CD4-positive, alpha-beta T cell (primary cell): ENCODE measurements around the gene OAT. TPM values are rescaled to one million over a fixed set of nuclear protein-coding genes. Genes with fewer than 3 reads are reported as not detected.
"Not testable (repeated sequence)": the region's sequence is repeated elsewhere in the genome, so short reads cannot be mapped to it uniquely, and the experiment has no call there.

Experiments used
- ATAC-seq: fragments of 200-7000 bp; cut with Tn5 transposase; one replicate; pipeline ENCODE4 v1.10.0; 2022; ENCODE audit warnings: mild to moderate bottlenecking; ENCODE audit not compliant: poor library complexity
- CTCF ChIA-PET: fragments of 350-600 bp; sonication (Branson Sonifier 250); formaldehyde crosslinking; loops from one replicate; lab custom pipeline; 2021; ENCODE audit warnings: antibody characterized with exemption, inconsistent platforms; lab: Charles Lee
- POLR2A ChIA-PET: fragments of 350-600 bp; sonication (Branson Sonifier 250); formaldehyde crosslinking; loops from one replicate; lab custom pipeline; 2021; ENCODE audit warnings: antibody characterized with exemption, inconsistent platforms; lab: Charles Lee
- DNase-seq, 14 experiments: peaks; one replicate each; pipeline ENCODE4 v3.0.0-alpha.2; 2013 to 2020; ENCODE audit warnings: mixed read lengths in 2 of 14
- H3K27ac ChIP-seq, 2 donors: one replicate each; pipeline versions ENCODE4 v1.5.1 to v1.7.0; 2013; ENCODE audit warnings: low read length in 2 of 2, low read depth in 1 of 2, mild to moderate bottlenecking in 1 of 2
- H3K27me3 ChIP-seq, 2 experiments: 1 replicate in 1 of 2; 2 replicates in 1 of 2; pipeline versions ENCODE4 v1.6.1 to v1.7.0; 2013; ENCODE audit warnings: low read length in 2 of 2, control low read depth in 1 of 2, mild to moderate bottlenecking in 1 of 2, moderate library complexity in 1 of 2; ENCODE audit not compliant: insufficient read depth in 2 of 2, control insufficient read depth in 1 of 2
- H3K36me3 ChIP-seq: one replicate; pipeline ENCODE4 v1.6.1; 2013; ENCODE audit warnings: low read length, control low read depth; ENCODE audit not compliant: insufficient read depth
- H3K4me1 ChIP-seq: one replicate; pipeline ENCODE4 v1.6.1; 2013; ENCODE audit warnings: low read length, control low read depth; ENCODE audit not compliant: insufficient read depth
- H3K4me3 ChIP-seq: one replicate; pipeline ENCODE4 v1.5.1; 2013; ENCODE audit warnings: mild to moderate bottlenecking, low read length, moderate library complexity
- H3K9me3 ChIP-seq, 2 experiments: 1 replicate in 1 of 2; 2 replicates in 1 of 2; pipeline versions ENCODE4 v1.6.1 to v1.7.0; 2013; ENCODE audit warnings: low read length in 2 of 2, mild to moderate bottlenecking in 2 of 2, control low read depth in 1 of 2, moderate library complexity in 1 of 2; ENCODE audit not compliant: control insufficient read depth in 1 of 2, insufficient read depth in 1 of 2
- H3K27ac Mint-ChIP-seq: one replicate; pipeline ENCODE4 v1.8.0; 2020; ENCODE audit warnings: mixed read lengths
- H3K27me3 Mint-ChIP-seq: one replicate; pipeline ENCODE4 v1.8.0; 2021; ENCODE audit warnings: mixed read lengths
- H3K36me3 Mint-ChIP-seq: one replicate; pipeline ENCODE4 v1.8.0; 2021; ENCODE audit warnings: low read depth, mixed read lengths
- H3K4me1 Mint-ChIP-seq: one replicate; pipeline ENCODE4 v1.8.0; 2021; ENCODE audit warnings: low read depth, mixed read lengths
- H3K4me3 Mint-ChIP-seq: one replicate; pipeline ENCODE4 v1.8.0; 2020; ENCODE audit warnings: mild to moderate bottlenecking, mixed read lengths
- H3K9me3 Mint-ChIP-seq: one replicate; pipeline ENCODE4 v1.8.0; 2020; ENCODE audit warnings: mixed read lengths
- intact Hi-C, 2 experiments: fragments of 100-400 bp; cut with DNase I in 1 of 2; cut with micrococcal nuclease in 1 of 2; formaldehyde crosslinking; loops; one replicate each; pipeline versions ENCODE4 v1.15.1 to v1.9.0; 2023 to 2025; cut with DNase I, micrococcal nuclease
- total RNA-seq, 174 experiments: library from RNA in 2 of 174; stranded (reverse) in 2 of 174; gene quantifications; one replicate each; pipeline ENCODE4 v1.2.3 and lab custom pipeline; 2021 to 2026
- TF ChIP-seq, protein P1 (sequence below): fragments of 200-600 bp; IDR thresholded peaks from one replicate; pipeline ENCODE4 v1.8.0; 2022; ENCODE audit warnings: antibody characterized with exemption, mild to moderate bottlenecking

The OAT gene
- total RNA-seq, 2 experiments from 2014 or later: 48.5 to 54.9 TPM

GRCh38 chr10:124372899-124373298 is 45.8 kb downstream of the OAT start:
- CTCF ChIA-PET: interaction anchor here (0.8 kb wide), 1 partner anchor 16 kb away, joined by 3 read pairs; no protein-coding TSS in a partner anchor
- Histone ChIP-seq H3K4me3 (no peak overlapping the region), H3K9me3 (no peaks in the 10 kb centered on the region), H3K27ac (no peak overlapping the region), H3K36me3 (no peaks in the 10 kb centered on the region), H3K27me3 (peaks cover 7 to 8% of the 10 kb centered on the region in 2 experiments), H3K4me1 (no peaks in the 10 kb centered on the region)
- DNase-seq: no peak
- POLR2A ChIA-PET: no interaction called here
- Mint-ChIP-seq H3K4me3 (no peak overlapping the region), H3K27me3 (peaks cover 46% of the 10 kb centered on the region), H3K4me1 (no peaks in the 10 kb centered on the region), H3K36me3 (no peaks in the 10 kb centered on the region), H3K9me3 (no peaks in the 10 kb centered on the region), H3K27ac (no peak overlapping the region)
- intact Hi-C loops: no loop called here
- no peak for ATAC-seq
- TF ChIP-seq, protein P1, sequence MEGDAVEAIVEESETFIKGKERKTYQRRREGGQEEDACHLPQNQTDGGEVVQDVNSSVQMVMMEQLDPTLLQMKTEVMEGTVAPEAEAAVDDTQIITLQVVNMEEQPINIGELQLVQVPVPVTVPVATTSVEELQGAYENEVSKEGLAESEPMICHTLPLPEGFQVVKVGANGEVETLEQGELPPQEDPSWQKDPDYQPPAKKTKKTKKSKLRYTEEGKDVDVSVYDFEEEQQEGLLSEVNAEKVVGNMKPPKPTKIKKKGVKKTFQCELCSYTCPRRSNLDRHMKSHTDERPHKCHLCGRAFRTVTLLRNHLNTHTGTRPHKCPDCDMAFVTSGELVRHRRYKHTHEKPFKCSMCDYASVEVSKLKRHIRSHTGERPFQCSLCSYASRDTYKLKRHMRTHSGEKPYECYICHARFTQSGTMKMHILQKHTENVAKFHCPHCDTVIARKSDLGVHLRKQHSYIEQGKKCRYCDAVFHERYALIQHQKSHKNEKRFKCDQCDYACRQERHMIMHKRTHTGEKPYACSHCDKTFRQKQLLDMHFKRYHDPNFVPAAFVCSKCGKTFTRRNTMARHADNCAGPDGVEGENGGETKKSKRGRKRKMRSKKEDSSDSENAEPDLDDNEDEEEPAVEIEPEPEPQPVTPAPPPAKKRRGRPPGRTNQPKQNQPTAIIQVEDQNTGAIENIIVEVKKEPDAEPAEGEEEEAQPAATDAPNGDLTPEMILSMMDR: no peak

GRCh38 chr10:124370426-124370825 is 48.3 kb downstream of the OAT start:
- no peaks in the 10 kb centered on the region for H3K4me1 Mint-ChIP-seq
- no peaks in the 10 kb centered on the region for H3K36me3 ChIP-seq
- no peaks in the 10 kb centered on the region for H3K36me3 Mint-ChIP-seq
- H3K27me3 Mint-ChIP-seq: peaks cover 29% of the 10 kb centered on the region
- no peak overlapping the region for H3K27ac ChIP-seq
- ATAC-seq (no peak), DNase-seq (no peak)
- no peaks in the 10 kb centered on the region for H3K9me3 ChIP-seq
- TF ChIP-seq, protein P1: no peak
- peaks cover 7 to 9% of the 10 kb centered on the region in 2 experiments for H3K27me3 ChIP-seq
- H3K4me3 Mint-ChIP-seq: no peak overlapping the region
- intact Hi-C loops: no loop called here
- H3K4me3 ChIP-seq: no peak overlapping the region
- no peak overlapping the region for H3K27ac Mint-ChIP-seq
- H3K9me3 Mint-ChIP-seq: no peaks in the 10 kb centered on the region
- POLR2A ChIA-PET: no interaction called here
- no peaks in the 10 kb centered on the region for H3K4me1 ChIP-seq
- CTCF ChIA-PET: no interaction called here

DNA sequence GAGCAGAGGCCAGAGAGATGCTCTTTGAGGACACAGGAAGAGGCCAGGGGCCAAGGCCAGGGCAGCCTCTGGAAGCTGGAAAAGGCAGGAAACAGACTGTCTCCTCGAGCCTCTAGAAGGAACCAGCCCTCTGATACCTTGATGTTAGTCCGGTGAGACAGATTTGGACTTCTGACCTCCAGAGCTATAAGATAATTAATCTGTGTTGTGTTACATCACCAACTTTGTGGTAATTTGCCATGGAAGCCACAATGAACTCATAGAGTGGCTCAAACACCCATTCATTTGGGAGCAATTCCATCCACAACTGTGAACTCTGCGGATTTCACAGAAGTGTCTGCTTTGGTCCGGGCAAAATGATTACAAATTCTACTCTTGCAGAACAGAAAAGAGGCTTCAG is 48.7 kb downstream of the OAT start:
- TF ChIP-seq, protein P1: no peak
- H3K27ac Mint-ChIP-seq: no peak overlapping the region
- POLR2A ChIA-PET: no interaction called here
- no peaks in the 10 kb centered on the region for H3K36me3 Mint-ChIP-seq
- DNase-seq (no peak), ATAC-seq (no peak)
- H3K36me3 ChIP-seq: no peaks in the 10 kb centered on the region
- H3K27me3 ChIP-seq: peaks cover 7 to 9% of the 10 kb centered on the region in 2 experiments
- intact Hi-C loops: no loop called here
- no peaks in the 10 kb centered on the region for H3K4me1 ChIP-seq
- no peak overlapping the region for H3K4me3 ChIP-seq
- peaks cover 29% of the 10 kb centered on the region for H3K27me3 Mint-ChIP-seq
- CTCF ChIA-PET: no interaction called here
- no peaks in the 10 kb centered on the region for H3K4me1 Mint-ChIP-seq
- no peak overlapping the region for H3K4me3 Mint-ChIP-seq
- H3K27ac ChIP-seq: no peak overlapping the region
- no peaks in the 10 kb centered on the region for H3K9me3 Mint-ChIP-seq
- H3K9me3 ChIP-seq: no peaks in the 10 kb centered on the region

DNA sequence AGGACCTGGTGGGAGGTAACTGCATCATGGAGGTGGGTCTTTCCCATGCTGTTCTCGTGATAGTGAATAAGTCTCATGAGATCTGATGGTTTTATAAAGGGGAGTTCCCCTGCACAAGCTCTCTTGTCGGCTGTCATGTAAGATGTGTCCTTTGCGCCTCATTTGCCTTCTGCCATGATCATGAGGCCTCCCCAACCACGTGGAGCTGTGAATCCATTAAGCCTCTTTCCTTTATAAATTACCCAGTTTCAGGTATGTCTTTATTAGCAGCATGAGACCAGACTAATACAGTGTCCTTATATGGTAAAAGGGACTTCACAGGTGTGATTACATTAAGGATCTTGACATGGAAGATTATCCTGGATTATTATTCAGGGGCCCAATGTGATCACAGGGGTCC is 49.2 kb downstream of the OAT start:
- H3K9me3 Mint-ChIP-seq, H3K36me3 Mint-ChIP-seq, intact Hi-C loops, H3K4me1 ChIP-seq, POLR2A ChIA-PET, ATAC-seq, H3K27me3 ChIP-seq, DNase-seq, H3K4me3 Mint-ChIP-seq, H3K9me3 ChIP-seq, H3K36me3 ChIP-seq, H3K4me1 Mint-ChIP-seq, H3K27ac ChIP-seq, H3K27ac Mint-ChIP-seq, H3K4me3 ChIP-seq, CTCF ChIA-PET: not testable (repeated sequence)
- peaks cover 29% of the 10 kb centered on the region for H3K27me3 Mint-ChIP-seq
